H1 (cell line): Measurements from ENCODE around the gene SDC4. TPM values are rescaled to one million over a fixed set of nuclear protein-coding genes. Genes with fewer than 3 reads are reported as not detected.

ENCODE experiments used
- ATF3 ChIP-seq: IDR thresholded peaks from 2 replicates; pipeline ENCODE4 v1.6.1; 2011; ENCODE audit warnings: low read depth, mild to moderate bottlenecking, low read length; ENCODE audit not compliant: insufficient read depth
- CHD7 ChIP-seq: fragments of 300-600 bp; sonication (generic); IDR thresholded peaks from 2 replicates; pipeline ENCODE4 v1.7.1; 2012; ENCODE audit warnings: low read length, moderate library complexity, mild to moderate bottlenecking, inconsistent platforms; ENCODE audit not compliant: insufficient replicate concordance
- EGR1 ChIP-seq: IDR thresholded peaks from 2 replicates; pipeline ENCODE4 v1.6.1; 2011; ENCODE audit warnings: low read depth, low read length, borderline replicate concordance
- FOSL1 ChIP-seq: IDR thresholded peaks from 2 replicates; pipeline ENCODE4 v1.6.1; 2011; ENCODE audit warnings: mild to moderate bottlenecking, low read depth, low read length, moderate library complexity; ENCODE audit not compliant: insufficient read depth
- HDAC6 ChIP-seq: IDR thresholded peaks from one replicate; pipeline ENCODE4 v1.7.1; 2012; ENCODE audit warnings: low read depth, mild to moderate bottlenecking, inconsistent platforms, low read length, moderate library complexity
- KDM1A ChIP-seq: fragments of 200-600, 300-600 bp; sonication (generic); IDR thresholded peaks from 2 replicates; pipeline ENCODE4 v1.7.1; 2016; ENCODE audit warnings: mild to moderate bottlenecking, low read length, borderline replicate concordance
- SIX5 ChIP-seq: IDR thresholded peaks from 2 replicates; pipeline ENCODE4 v1.6.1; 2011; ENCODE audit warnings: mild to moderate bottlenecking, low read depth, low read length
- TBP ChIP-seq: IDR thresholded peaks from 2 replicates; pipeline ENCODE4 v1.6.1; 2011; ENCODE audit warnings: low read depth, low read length, improper control_type of control experiment
- TEAD4 ChIP-seq: IDR thresholded peaks from 2 replicates; pipeline ENCODE4 v1.6.1; 2012; ENCODE audit warnings: low read depth, low read length, inconsistent platforms, mixed read lengths
- polyA plus RNA-seq, 7 experiments: library from polyadenylated mRNA; depleted of rRNA in 3 of 7; stranded (reverse) in 5 of 7; unstranded in 2 of 7; fragments of >200 nt in 5 of 7; fragments of 200-250 nt in 2 of 7; gene quantifications; 1 replicate in 5 of 7; 2 replicates in 1 of 7; 4 replicates in 1 of 7; pipeline versions ENCODE4 v1.2.1 to v1.2.3, GENCODE V29; 2011 to 2013; ENCODE audit warnings: missing spikeins in 2 of 7, mixed read lengths in 2 of 7
- total RNA-seq: library from RNA; stranded (reverse); fragmentation: NEBNext Ultra II Directional; extraction: Animal tissue kit (Norgen Biotek cat#: 25700); gene quantifications from 2 replicates; pipeline ENCODE4 v1.2.1, GENCODE V29; 2021

SDC4 gene
- total and polyA plus RNA-seq, 2 of the 8 experiments (the other 6 are each of a cell fraction or from before 2014, with no cell fraction given), result 34.6 to 60.2 TPM

- TF ChIP-seq CHD7 (no peak), TBP (no peak), KDM1A (no peak), HDAC6 (no peak), EGR1 (no peak), FOSL1 (no peak), TEAD4 (no peak), SIX5 (no peak), ATF3 (no peak)
Observed at GRCh38 chr20:45347297-45347935, 808 bp downstream of the SDC4 start (continued).
